ENCODE data around the gene ANKRD13D.

DNA sequence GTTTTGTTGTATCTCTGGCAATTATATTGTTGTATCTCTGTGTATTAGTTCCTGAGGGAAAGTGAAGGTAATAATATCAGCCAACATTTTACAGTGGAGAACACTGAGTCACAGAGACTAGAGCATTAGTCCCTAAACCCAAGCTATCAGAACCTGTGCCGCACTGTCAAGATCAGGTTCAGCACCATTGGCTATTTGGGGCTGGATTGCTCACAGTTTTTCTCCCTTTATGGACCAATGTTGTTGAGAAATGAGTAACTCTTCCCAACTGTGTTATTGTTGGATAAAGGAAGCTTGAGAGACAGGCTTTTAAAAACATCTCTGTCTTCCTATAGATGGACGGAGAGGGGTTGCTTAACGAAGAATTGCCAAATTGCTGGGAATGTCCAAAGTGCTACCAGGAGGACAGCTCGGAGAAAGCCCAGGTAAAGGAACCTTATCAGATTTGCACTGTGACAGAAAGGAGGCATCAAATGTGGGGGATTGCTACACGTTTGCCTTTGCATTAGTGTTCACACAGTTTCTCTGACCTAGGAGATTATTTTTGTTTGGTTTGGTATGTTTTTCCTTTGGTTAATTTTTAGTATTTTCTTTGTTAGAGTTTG is 41.1 kb upstream of the ANKRD13D start:
- TF ChIP-seq, protein P1, sequence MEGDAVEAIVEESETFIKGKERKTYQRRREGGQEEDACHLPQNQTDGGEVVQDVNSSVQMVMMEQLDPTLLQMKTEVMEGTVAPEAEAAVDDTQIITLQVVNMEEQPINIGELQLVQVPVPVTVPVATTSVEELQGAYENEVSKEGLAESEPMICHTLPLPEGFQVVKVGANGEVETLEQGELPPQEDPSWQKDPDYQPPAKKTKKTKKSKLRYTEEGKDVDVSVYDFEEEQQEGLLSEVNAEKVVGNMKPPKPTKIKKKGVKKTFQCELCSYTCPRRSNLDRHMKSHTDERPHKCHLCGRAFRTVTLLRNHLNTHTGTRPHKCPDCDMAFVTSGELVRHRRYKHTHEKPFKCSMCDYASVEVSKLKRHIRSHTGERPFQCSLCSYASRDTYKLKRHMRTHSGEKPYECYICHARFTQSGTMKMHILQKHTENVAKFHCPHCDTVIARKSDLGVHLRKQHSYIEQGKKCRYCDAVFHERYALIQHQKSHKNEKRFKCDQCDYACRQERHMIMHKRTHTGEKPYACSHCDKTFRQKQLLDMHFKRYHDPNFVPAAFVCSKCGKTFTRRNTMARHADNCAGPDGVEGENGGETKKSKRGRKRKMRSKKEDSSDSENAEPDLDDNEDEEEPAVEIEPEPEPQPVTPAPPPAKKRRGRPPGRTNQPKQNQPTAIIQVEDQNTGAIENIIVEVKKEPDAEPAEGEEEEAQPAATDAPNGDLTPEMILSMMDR (IDR thresholded peaks at IDR 0.05; ENCODE audit: poor library complexity, severe bottlenecking): no peak
- TF ChIP-seq EZH2 (IDR thresholded peaks at IDR 0.05; ENCODE audit: borderline replicate concordance, insufficient read depth, low read length, poor library complexity, severe bottlenecking): no peak

Measured in neural cell (in vitro differentiated cells).